Islet of Langerhans (tissue), 1 donor: ENCODE measurements around the gene BAZ1B.
"Not testable (repeated sequence)": the region's sequence is repeated elsewhere in the genome, so short reads cannot be mapped to it uniquely, and the experiment has no call there.

Experiments
- FAIRE-seq: peaks from one replicate; lab custom pipeline; 2011; peaks lifted over from hg19 to GRCh38; lab: Jason Lieb, UNC

Gene BAZ1B, protein sequence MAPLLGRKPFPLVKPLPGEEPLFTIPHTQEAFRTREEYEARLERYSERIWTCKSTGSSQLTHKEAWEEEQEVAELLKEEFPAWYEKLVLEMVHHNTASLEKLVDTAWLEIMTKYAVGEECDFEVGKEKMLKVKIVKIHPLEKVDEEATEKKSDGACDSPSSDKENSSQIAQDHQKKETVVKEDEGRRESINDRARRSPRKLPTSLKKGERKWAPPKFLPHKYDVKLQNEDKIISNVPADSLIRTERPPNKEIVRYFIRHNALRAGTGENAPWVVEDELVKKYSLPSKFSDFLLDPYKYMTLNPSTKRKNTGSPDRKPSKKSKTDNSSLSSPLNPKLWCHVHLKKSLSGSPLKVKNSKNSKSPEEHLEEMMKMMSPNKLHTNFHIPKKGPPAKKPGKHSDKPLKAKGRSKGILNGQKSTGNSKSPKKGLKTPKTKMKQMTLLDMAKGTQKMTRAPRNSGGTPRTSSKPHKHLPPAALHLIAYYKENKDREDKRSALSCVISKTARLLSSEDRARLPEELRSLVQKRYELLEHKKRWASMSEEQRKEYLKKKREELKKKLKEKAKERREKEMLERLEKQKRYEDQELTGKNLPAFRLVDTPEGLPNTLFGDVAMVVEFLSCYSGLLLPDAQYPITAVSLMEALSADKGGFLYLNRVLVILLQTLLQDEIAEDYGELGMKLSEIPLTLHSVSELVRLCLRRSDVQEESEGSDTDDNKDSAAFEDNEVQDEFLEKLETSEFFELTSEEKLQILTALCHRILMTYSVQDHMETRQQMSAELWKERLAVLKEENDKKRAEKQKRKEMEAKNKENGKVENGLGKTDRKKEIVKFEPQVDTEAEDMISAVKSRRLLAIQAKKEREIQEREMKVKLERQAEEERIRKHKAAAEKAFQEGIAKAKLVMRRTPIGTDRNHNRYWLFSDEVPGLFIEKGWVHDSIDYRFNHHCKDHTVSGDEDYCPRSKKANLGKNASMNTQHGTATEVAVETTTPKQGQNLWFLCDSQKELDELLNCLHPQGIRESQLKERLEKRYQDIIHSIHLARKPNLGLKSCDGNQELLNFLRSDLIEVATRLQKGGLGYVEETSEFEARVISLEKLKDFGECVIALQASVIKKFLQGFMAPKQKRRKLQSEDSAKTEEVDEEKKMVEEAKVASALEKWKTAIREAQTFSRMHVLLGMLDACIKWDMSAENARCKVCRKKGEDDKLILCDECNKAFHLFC (N-terminal part only)

DNA sequence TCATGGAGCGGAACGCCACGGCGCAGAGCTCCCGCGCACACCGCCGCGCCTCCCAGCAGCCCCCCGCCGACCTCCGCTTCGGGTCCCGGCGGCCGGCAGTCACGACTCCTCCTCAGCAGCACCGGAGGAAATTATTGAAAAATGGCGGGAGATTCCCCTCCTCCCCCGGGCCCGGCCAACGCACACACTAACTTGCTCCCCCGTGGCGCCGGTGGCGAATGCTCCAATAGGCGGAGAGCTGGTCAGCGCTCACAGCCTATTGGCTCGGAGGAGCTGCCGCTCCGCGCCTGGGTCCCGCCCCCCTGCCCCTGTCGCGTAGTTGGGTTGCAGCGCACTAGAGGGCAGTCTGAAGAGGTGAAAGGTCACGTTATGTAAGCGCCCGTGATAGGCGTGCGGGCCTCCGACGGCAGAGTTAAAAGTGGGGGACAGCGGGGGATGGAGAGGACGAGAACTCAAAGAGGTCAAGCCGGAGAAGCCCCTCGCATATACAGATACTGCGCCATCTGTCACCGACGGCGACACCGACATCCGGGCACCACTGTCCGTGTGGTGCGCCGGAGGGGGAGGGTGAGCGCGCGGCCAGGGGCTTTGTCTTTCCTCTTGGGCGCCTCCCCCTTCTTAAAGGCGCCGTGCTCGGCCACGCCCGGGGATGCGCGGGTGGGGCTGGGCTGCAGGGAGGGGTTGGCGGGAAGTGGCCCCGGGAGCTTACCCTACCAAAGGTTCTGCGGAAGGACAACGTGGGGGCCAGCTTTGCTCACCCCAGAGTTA lies at the start of gene BAZ1B:
Gene BAZ1B (minus strand): TSS at position 189 of the 768 bp plus-strand sequence. CDS start 360 bp downstream, outside the sequence.
- FAIRE-seq = peak; percentile 17

DNA sequence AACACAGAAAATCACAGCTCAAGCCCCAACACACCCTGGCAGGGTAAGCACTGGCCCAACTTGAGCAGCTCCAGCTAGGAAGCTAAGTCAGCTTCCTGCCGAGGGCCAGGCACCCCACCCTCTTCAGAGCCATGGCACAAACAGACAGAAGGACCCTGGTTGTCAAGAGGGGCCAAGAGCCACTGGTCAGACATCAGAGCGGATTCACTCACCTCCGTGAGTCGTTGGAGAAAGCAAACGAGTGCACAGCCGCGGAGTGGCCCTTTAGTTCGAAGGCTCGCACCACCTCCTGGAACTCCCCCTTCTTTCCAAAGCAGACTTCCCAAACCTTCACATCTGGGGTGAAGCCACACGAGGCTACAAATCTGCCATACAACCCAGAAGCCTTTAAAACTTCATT lies 48.9 kb upstream of the BAZ1B start:
- FAIRE-seq = no peak

DNA sequence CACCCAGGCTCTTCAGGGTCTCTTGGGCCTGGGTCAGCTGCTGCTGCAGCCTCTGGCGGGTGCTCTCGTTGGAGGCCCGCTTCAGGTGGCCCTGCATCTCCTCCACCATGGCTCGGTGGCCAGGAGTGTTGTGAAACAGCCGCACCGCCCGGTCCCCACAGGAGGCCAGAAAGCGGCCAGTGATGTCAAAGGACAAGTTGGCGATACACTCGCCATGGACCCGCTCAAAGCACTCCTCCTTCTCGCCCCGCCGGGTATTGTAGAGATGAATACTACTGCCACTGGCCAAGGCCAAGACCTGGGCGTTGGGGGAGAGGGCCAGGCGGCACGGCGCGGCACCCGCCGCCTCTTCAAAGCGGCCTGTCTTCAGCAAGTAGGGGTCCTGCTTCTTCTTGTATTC lies 48.4 kb upstream of the BAZ1B start:
- no peak for FAIRE-seq

DNA sequence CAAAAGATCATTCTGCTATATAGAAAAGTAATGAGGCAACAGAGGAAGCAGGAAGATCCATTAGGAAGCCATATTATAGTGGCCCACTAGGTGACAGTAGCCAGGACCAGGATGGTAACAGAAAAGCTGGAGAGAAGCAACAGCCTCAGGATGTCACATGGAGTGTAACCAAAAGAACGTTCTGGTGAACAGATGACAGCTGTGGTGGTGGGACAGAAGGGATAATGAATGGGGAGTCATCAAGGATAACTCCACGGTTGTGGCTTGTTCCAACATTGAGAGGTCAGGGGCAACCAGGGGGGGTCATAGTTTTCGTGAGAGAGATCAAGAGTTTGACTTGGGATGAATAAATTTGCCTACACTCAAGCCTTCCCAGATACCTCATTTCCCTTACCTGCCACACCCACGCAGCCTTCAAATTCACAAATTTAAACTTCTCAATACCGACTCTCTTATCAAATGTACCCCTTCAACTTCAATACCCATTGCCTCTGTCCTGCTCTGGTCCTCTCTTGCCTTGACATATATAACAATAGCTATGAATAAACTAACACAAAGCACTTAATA lies 47.0 kb upstream of the BAZ1B start:
- no peak for FAIRE-seq

DNA sequence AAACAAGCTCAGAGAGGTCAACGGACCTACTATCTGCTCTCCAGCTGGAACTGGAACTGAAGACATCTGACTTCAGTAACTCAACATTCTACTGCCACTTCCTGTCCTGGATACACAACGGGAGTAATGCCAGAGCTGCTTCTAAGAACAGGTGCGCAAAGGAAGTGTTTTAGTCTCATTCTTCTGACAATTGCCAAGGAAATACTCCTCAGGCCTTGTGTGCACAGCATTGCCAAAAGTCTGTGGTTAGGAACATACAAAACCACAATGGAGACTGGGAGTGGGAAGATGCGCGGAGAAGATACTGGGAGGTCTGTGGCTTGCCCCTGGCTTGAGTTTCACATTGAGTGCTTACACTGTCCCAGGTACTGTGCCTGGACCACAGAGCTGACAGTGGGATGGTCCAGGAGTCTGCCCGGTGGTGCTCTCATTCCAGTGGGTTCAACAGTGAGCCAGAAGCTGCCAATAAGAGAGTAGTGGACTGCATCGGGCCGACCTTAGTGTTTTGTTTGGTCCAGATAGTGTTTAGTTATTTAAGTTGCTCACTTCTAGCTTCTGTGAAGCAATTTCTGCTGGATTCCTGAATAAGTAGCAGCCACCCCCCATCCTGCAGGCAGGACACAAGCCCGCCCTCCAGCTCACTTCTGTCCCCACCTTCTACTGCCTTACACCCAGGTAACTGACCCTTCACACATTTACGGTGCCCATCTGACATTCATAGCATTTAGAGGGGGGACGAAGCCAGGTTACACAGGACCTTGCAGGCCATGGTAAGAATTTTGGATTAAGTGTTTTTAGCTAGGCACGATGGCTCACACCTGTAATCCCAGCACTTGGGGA lies 46.0 kb upstream of the BAZ1B start:
- FAIRE-seq = no peak

DNA sequence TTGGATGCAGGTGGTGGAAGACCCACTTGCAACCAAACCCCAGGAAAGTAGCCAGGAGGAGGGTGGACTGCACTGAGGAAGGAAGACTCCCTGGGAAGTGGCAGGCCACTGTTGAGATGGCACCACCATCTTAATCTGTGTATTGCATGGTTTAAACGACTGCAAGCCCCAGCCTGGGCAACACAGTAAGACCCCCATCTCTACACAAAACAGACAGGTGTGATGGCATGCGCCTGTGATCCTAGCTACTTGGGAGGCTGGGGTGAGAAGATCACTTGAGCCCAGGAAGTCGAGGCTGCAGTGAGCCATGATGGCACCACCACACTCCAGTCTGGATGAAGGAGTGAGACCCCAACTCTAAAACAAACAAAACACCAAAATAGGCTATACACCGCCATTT lies 45.0 kb upstream of the BAZ1B start:
- FAIRE-seq = no peak

DNA sequence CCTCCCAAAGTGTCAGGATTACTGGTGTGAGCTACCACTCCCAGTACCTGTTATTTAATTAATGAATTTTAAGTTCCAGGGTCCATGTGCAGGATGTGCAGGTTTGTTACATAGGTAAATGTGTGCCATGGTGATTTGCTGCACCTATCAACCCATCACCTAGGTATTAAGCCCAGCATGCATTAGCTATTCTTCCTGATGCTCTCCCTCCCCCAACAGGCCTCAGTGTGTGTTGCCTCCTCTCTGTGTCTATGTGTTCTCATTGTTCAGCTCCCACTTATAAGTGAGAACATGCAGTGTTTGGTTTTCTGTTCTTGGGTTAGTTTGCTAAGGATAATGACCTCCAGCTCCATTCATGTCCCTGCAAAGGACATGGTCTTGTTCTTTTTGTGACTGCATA lies 44.3 kb upstream of the BAZ1B start:
- FAIRE-seq = not testable (repeated sequence)

DNA sequence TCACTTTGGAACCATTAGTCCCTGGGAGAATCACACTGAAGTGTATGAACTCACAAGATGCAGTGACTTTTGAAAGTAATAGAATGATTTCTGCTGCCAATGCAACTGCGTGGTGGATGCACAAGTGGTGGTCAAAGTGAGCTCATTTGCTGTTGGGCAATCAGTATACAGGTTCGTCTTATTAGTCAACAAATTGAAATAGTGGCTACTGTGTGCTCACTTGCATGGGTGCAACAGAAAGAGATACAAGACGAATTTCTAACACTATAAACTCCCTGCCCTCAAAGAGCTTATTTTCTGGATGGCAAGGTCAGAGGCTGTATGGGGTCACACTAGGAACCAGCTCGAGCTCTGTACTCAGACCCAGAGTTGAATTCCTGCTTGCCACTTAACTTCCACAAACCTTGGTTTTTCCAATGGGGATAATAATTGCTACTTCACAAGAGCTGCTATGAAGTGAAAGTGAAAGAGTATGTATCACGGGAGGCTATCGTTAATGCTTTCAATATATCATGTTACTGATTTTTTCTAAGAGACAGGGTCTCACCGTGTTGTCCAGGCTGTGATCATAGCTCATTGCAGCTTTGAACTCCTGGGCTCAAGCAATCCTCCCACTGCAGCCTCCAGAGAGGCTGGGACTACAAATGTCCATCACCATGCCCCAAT lies 43.7 kb upstream of the BAZ1B start:
- FAIRE-seq = no peak

DNA sequence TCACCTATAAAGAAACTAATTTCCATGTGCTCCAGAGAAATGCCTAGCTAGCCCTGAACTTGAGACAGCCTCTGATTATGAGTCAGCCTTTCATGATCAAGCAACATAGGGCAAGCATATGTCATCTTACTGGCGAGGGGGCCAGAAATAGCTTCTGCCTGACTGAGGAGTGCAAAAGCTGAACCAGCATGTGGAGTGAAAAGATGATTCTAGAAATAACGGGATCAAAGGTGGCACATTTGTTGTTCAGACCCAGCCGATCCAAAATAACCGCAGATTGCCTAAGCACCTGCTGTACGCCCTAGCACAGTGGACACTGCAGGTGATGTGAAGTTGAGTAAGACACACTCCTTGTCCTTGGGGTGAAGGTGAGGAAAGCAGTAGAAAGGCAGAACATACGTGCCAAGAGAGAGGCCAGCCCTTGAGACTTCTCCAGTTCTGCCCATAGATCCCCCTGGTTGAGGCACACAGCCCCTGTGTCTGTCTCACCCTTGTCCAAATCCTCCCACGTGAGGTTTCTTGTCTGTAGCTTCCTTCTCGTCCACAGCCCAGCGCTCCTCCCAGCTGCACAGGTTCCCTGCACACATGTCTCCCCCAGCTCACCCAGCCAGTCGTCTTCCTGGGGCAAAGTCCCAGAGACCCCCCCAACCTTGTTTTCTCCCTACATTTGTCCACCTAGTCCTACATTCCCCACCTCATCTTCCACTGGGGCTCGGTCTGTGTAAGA lies 38.2 kb upstream of the BAZ1B start:
- no peak for FAIRE-seq

DNA sequence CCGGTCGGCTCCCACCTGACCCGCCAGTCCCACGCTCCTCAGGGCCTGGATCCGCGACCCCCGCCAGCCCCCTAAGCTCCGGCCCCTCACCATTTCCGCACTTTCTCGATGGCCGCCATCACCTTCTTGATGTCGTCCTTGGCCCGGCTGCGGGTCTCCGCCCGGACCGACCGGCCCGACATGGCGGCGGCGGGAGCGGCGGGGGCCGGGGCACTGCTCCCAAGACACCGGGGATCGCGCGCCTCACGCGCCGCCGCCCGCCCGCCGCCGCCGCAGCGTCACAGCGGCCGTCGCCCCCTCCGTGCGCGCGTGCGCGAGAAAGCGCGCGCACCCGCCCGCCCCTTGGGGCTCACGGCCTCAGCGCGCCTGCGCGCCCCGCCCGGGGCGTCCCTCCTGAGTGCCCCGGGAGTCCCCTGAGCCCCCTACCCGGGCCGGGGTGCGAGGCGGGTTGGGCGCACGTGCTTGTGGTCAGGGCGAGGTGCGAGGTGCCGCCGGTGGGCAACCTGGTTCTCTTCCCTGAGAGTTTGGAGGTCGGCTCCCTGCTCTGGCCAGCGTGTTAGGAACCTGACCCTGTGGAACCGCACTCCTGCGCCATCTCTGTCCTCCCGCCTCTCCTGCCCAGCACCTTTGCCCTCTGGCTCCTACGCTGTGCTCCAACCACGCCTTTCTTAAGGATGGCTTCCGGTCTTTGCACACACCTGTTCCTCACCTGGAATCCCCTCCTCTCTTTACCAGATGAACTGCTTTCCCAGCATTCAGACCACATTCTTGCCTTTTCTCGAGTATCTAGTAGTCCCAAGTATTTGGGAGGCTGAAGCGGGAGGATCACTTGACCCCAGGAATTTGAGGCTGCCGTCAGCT lies 35.5 kb upstream of the BAZ1B start, which contains the start of gene BCL7B:
Gene BCL7B (minus strand): TSS at position 294 of the 861 bp plus-strand sequence. CDS start 112 bp downstream, at position 182.
- FAIRE-seq = no peak

DNA sequence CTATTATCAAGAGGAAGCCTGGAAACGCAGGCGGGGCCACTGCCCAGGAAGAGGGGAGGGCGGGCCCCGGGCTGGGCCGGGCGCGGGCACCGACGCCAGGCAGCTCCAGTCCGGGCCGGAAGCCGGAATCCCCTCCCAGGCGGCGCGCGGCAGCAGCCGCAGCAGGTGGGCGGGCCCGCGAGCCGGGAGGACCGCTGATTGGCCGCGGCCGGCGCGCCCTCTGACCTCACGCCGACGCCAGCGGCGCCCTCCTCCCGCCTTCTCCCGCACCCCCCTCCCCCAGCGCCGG lies 35.0 kb upstream of the BAZ1B start:
- FAIRE-seq = no peak

DNA sequence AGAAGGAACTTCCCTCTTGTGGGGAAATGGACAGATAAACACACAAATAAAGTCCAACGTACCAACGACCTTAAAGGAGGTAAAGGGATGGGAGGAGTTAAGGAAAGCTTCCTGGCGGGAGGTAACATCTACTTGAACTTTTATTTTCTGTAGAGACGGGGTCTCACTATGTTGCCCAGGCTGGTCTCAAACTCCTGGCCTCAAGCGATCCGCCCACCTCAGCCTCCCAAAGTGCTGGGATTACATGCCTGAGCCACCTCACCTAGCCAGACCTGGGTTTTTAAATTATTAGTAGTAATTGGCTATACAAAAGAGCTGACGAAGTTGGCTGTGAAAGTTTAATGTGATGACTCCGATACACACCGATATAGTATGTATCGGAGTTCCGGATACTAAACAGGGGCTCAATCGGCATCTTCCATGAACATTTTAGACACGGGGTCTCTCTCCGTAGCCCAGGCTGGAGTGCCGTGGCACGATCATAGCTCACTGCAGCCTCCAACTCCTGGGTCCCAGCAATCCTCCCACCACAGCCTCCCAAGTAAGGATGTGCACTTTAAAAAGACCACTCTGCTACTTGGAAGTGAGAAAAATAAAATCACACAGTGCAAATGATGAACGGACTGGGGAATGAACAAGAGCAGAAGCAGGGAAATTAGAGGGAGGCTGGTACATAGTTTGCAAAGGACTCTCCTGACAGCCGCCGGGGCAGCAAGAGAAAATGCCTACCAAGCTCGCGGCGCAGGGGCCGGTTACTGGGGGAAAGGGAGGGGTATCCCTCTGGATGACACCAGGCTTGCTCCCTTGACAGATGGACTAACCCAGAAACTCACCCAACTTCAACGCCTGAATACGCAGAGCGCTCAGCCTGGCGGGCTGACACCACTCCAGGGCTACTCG lies 34.4 kb upstream of the BAZ1B start:
- no peak for FAIRE-seq

DNA sequence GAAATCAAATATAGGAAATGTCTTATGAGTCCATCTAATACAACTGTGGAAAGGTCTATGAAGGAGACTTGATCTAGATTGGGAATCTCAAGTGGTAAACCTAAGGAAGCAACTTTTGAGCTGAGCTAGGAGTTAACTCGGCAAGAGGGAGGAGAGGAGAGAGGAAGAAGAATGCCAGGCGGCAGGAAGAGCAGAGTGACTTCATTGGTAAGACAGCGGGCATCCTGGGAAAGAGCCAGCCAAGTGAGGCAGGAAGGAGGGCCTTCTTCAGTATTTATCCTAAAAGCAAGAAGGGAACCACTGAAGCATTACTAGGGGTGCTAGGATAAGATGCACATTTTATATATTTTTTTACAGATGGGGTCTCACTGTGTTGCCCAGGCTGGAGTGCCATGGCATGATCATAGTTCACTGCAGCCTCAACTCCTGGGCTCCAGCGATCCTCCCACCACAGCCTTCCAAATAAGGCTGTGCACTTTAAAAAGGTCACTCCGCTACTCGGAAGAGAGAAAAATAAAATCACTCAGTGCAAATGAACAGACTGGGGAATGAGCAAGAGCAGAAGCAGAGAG lies 33.4 kb upstream of the BAZ1B start:
- FAIRE-seq = no peak

DNA sequence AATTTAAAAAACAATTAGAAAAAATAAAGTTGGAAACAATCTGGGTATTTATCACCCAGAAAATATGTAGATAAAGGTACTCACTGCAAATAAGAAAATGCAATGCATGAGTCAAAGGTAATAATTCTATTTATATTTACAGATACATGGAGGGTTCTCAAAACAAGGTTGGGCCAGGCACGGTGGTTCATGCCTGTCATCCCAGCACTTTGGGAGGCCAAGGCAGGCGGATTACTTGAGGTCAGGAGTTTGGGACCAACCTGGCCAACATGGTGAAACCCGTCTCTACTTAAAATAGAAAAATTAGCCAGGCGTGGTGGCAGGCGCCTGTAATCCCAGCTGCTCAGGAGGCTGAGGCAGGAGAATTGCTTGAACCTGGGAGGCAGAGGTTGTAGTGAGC lies 28.0 kb upstream of the BAZ1B start:
- FAIRE-seq = not testable (repeated sequence)

DNA sequence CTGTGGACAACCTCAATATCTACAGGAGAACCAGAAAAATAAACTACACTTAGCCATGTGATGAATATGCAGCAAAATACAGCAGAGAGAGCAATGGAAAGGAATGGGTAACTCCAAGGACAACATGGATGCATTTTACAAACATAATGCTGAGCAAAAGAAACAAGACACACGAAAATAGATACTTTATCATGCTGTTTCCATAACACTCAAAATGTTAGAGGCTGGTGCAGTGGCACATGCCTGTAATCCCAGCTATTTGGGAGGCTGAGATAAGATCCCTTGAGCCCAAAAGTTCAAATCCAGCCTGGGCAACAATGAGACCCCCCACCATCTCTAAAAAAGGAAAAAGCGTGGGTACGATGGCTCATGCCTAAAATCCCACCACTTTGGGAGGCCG lies 27.1 kb upstream of the BAZ1B start:
- FAIRE-seq = no peak

DNA sequence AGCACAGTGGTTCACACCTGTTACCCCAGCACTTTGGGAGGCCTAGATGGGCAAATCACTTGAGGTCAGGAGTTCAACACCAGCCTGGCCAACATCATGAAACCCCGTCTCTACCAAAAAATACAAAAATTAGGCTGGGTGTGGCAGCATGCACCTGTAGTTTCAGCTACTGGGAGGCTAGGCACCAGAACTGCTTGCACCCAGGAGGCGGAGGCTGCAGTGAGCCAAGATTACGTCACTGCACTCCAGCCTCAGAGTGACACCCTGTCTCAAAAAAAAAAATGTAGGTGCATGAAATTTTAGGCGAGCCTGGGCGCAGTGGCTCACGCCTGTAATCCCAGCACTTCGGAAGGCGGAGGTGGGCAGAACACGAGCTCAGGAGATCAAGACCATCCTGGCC lies 25.7 kb upstream of the BAZ1B start:
- FAIRE-seq = no peak

DNA sequence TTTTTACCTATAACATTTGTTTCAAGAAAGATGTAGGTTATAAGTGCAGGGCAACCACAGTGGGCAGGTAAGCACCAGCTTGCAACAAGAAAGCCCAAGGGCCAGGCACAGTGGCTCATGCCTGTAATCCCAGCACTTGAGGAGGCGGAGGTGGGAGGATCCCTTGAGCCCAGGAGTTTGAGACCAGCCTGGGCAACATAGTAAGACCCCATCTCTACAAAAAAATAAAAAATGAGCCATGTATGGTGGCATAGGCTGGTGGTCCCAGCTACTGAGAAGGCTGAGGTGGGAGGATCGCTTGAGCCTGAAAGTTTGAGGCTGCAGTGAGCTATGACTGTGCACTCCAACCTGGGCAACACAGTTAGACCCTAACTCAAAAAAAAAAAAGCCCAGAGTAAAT lies 22.6 kb upstream of the BAZ1B start:
- no peak for FAIRE-seq
